Lower leg skin (tissue), 3 donors: ENCODE data around the gene LYST.

ENCODE experiments used
- POLR2A ChIP-seq, 2 donors: fragments of 450-650 bp; IDR thresholded peaks; one replicate each; pipeline ENCODE4 v1.6.1; 2016 to 2017; ENCODE audit warnings: antibody characterized with exemption in 2 of 2, mild to moderate bottlenecking in 1 of 2, moderate library complexity in 1 of 2
- TF ChIP-seq, protein P1 (sequence below), 3 donors: fragments of 450-650 bp; IDR thresholded peaks; one replicate each; pipeline ENCODE4 v1.5.1; 2016; ENCODE audit warnings: antibody characterized with exemption in 3 of 3, mild to moderate bottlenecking in 3 of 3, moderate library complexity in 2 of 3

DNA sequence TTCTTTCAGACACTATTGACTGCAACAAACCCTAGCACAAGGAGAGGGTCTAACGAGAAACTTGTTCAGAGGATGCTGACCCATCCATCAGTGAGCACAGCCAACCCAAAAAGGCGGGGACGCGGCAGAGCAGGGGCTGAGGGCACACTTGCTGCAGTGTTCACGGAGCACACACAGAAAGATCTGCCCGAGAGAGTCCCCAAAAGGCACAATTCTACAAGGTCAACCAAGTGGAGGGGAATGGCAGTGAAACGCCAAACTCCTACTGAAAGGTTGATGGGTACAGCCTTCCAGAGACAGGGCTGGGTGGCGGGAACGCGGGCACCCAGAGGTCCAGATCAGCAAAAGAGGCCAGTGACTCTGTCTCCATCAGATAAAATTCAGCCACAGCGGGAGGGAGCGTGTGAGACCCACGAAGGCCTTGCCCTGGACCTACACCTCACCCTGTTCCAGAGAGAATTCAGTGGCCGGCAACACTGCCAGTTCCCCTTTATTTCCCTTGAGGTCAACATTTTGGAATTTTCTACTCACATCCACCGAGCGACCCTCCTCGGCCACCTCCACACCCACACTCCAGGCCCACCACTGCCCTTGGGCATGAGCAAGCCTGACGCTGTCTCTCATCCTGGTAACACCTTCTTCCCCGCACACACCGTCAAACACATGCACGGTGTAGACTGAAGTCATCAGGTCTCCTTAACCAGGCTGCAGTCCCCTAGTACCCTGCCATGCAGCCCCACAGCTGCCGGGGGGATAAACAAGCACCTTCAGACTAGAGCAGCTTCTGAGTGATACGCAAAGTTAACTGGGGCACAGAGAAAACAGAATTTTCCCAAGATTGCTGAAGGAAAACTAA lies 222.6 kb downstream of the LYST start:
- TF ChIP-seq, protein P1, sequence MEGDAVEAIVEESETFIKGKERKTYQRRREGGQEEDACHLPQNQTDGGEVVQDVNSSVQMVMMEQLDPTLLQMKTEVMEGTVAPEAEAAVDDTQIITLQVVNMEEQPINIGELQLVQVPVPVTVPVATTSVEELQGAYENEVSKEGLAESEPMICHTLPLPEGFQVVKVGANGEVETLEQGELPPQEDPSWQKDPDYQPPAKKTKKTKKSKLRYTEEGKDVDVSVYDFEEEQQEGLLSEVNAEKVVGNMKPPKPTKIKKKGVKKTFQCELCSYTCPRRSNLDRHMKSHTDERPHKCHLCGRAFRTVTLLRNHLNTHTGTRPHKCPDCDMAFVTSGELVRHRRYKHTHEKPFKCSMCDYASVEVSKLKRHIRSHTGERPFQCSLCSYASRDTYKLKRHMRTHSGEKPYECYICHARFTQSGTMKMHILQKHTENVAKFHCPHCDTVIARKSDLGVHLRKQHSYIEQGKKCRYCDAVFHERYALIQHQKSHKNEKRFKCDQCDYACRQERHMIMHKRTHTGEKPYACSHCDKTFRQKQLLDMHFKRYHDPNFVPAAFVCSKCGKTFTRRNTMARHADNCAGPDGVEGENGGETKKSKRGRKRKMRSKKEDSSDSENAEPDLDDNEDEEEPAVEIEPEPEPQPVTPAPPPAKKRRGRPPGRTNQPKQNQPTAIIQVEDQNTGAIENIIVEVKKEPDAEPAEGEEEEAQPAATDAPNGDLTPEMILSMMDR (IDR thresholded peaks at IDR 0.05): no peak
- no peak for TF ChIP-seq POLR2A (IDR thresholded peaks at IDR 0.05)
